Fibroblast of mammary gland (primary cell): Measurements from ENCODE around the gene CDC34.

ENCODE experiments used
- DNase-seq: peaks from one replicate; pipeline ENCODE4 v3.0.0-alpha.2; 2010; ENCODE audit warnings: low read depth
- H3K4me3 ChIP-seq: 2 replicates; pipeline ENCODE4 v1.5.1; 2011; ENCODE audit warnings: low read depth, mild to moderate bottlenecking, low read length, moderate library complexity; ENCODE audit not compliant: control insufficient read depth
- CTCF ChIP-seq: conservative IDR thresholded peaks from 2 replicates; pipeline ENCODE4 v1.5.1; 2011; ENCODE audit warnings: low read depth, low read length, inconsistent platforms; ENCODE audit not compliant: control insufficient read depth, insufficient read depth

The CDC34 gene

GRCh38 chr19:488505-489417, 42.8 kb upstream of the CDC34 start:
- no peak for TF ChIP-seq CTCF
- DNase-seq = peak; percentile 89
- peak overlapping the region; percentile 73 for H3K4me3 ChIP-seq

GRCh38 chr19:489418-490196, 42.0 kb upstream of the CDC34 start:
- no peak for TF ChIP-seq CTCF
- DNase-seq = peak; percentile 30
- H3K4me3 ChIP-seq = peak overlapping the region; percentile 52

GRCh38 chr19:491146-491741, 40.3 kb upstream of the CDC34 start:
- H3K4me3 ChIP-seq = no peak overlapping the region
- TF ChIP-seq CTCF = no peak
- no peak for DNase-seq

- H3K4me3 ChIP-seq = no peak overlapping the region
- TF ChIP-seq CTCF = no peak
- DNase-seq = no peak
Observed at GRCh38 chr19:492091-492531, 39.4 kb upstream of the CDC34 start.

GRCh38 chr19:493391-494170, 38.0 kb upstream of the CDC34 start:
- no peak for DNase-seq
- no peak for TF ChIP-seq CTCF
- H3K4me3 ChIP-seq = no peak overlapping the region
